Vagina (tissue), 2 donors: ENCODE data around the gene SYCN.

ENCODE experiments used
- POLR2A ChIP-seq, 2 donors: fragments of 450-650 bp; IDR thresholded peaks; one replicate each; pipeline ENCODE4 v1.6.1; 2017; ENCODE audit warnings: antibody characterized with exemption in 2 of 2, mild to moderate bottlenecking in 2 of 2, moderate library complexity in 2 of 2
- POLR2AphosphoS5 ChIP-seq, 2 donors: sonication (generic); formaldehyde crosslinking; IDR thresholded peaks; one replicate each; pipeline ENCODE4 v1.9.0; 2017; ENCODE audit warnings: antibody characterized with exemption in 2 of 2, mild to moderate bottlenecking in 2 of 2, low read depth in 1 of 2; ENCODE audit not compliant: insufficient read depth in 1 of 2
- TF ChIP-seq, protein P1 (sequence below), 3 experiments: fragments of 450-650 bp in 2 of 3; fragments of 200-600 bp in 1 of 3; sonication (generic) in 1 of 3; IDR thresholded peaks; one replicate each; pipeline ENCODE4 v1.5.1; 2017 to 2019; ENCODE audit warnings: antibody characterized with exemption in 3 of 3, mild to moderate bottlenecking in 2 of 3, moderate library complexity in 2 of 3

DNA sequence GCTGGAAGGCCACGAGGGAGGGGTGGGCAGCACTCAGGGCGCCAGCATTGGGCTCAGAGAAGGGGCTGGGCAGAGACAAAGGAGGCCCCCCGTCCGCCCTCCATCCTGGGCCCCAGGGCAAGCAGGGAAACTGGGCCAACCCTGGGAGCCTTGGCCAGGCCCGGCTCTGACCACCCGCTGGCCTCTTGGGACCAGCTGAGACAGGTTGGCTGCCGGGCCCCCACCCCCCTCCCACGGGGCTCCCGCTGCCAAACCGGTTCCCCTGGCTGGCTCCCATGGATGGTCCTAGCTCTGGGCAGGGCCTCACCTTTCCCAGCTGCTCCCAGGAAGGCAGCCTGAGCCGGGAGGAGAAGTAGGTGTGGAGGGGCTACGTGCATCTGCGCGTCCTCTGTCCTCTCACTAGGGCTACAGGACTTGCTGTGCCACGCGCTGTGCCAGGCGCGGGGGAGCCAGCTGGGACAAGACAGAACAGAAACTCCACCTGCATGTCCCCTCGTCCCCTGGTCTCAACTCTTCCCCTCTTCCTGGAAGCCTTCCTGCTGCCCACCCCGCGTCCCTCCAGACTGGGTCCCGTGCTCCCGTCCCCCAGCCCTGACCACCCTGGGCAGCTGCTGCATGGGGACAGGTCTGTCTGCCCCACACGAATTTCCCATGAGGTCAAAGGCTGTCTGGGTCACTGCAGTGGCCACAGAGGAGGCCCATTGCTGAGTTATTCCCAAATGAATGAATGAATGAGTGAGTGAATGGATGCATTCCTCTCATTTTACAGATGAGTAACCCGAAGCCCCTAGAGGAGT is 36.4 kb downstream of the SYCN start:
- TF ChIP-seq, protein P1, sequence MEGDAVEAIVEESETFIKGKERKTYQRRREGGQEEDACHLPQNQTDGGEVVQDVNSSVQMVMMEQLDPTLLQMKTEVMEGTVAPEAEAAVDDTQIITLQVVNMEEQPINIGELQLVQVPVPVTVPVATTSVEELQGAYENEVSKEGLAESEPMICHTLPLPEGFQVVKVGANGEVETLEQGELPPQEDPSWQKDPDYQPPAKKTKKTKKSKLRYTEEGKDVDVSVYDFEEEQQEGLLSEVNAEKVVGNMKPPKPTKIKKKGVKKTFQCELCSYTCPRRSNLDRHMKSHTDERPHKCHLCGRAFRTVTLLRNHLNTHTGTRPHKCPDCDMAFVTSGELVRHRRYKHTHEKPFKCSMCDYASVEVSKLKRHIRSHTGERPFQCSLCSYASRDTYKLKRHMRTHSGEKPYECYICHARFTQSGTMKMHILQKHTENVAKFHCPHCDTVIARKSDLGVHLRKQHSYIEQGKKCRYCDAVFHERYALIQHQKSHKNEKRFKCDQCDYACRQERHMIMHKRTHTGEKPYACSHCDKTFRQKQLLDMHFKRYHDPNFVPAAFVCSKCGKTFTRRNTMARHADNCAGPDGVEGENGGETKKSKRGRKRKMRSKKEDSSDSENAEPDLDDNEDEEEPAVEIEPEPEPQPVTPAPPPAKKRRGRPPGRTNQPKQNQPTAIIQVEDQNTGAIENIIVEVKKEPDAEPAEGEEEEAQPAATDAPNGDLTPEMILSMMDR (IDR thresholded peaks at IDR 0.05) = no peak
- no peak for TF ChIP-seq POLR2A (IDR thresholded peaks at IDR 0.05)
- TF ChIP-seq POLR2AphosphoS5 (IDR thresholded peaks at IDR 0.05; ENCODE audit: insufficient read depth in 1 of 2, low read depth in 1 of 2) = no peak
